GM12801 (cell line): ENCODE measurements around the gene TMEM139.

Experiments
- CTCF ChIP-seq: IDR thresholded peaks from one replicate; pipeline ENCODE4 v1.5.1; 2011; ENCODE audit warnings: control low read depth; ENCODE audit not compliant: insufficient read length; ENCODE audit errors: extremely low read depth

The TMEM139 gene

GRCh38 chr7:143240291-143241168, 44.2 kb upstream of the TMEM139 start:
- peak; percentile 65 for TF ChIP-seq CTCF

- no peak for TF ChIP-seq CTCF
Measured at GRCh38 chr7:143242306-143242705, 42.5 kb upstream of the TMEM139 start.

- no peak for TF ChIP-seq CTCF
Measured at GRCh38 chr7:143243111-143243510, 41.6 kb upstream of the TMEM139 start.

- TF ChIP-seq CTCF, result no peak
Measured at GRCh38 chr7:143243614-143244013, 41.1 kb upstream of the TMEM139 start.

GRCh38 chr7:143244321-143244720, 40.4 kb upstream of the TMEM139 start:
- TF ChIP-seq CTCF, result no peak

GRCh38 chr7:143245123-143245522, 39.6 kb upstream of the TMEM139 start:
- TF ChIP-seq CTCF, result no peak

- no peak for TF ChIP-seq CTCF
Measured at GRCh38 chr7:143247372-143247771, 37.4 kb upstream of the TMEM139 start.
